HG02973 (cell line): ENCODE data around the gene EHD2.
"Not testable (repeated sequence)": the region's sequence is repeated elsewhere in the genome, so short reads cannot be mapped to it uniquely, and the experiment has no call there.

Experiments
- ATAC-seq: cut with Tn5 transposase; IDR thresholded peaks from one replicate; pipeline ENCODE4 v1.9.1; 2021; ENCODE audit warnings: moderate library complexity; ENCODE audit not compliant: unreplicated experiment

Gene EHD2

GRCh38 chr19:47745010-47745901 lies 32.0 kb downstream of the EHD2 start, which contains the start of gene NOP53:
Gene NOP53, plus strand, starts transcription at chr19:47745546. Its CDS starts 14 bp downstream, at chr19:47745560.
- ATAC-seq = peak; percentile 60

DNA sequence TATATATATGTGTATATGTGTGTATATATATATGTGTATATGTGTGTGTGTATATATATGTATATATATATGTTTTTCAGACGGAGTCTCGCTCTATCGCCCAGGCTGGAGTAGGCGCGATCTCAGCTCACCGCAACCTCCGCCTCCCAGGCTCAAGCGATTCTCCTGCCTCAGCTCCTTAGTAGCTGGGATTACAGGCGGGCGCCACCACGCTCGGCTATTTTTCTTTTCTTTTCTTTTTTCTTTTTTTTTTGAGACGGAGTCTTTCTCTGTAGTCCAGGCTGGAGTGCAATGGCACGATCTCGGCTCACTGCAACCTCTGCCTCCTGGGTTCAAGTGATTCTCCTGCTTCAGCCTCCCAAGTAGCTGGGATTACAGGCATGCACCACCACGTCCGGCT lies 32.9 kb downstream of the EHD2 start:
- not testable (repeated sequence) for ATAC-seq

DNA sequence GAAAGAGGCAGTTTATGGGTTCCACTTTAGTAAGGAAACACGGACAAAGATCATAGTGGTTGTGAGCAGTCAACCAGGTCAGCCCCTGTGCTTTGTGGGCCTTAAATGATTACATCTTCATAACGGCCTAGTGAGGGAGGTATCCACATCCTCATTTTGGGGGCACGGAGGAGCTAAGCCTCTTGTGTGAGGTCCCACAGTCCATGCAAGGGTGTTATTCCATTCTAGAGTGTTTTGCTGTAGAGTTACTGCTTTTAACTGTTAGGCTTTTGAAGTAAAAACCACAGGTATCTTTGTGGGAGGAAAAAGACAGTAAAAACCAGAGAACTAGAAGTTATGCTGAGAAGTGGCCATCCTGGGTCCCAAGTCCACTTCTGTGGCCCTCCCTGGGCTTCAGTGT lies 36.1 kb downstream of the EHD2 start:
- ATAC-seq = no peak

DNA sequence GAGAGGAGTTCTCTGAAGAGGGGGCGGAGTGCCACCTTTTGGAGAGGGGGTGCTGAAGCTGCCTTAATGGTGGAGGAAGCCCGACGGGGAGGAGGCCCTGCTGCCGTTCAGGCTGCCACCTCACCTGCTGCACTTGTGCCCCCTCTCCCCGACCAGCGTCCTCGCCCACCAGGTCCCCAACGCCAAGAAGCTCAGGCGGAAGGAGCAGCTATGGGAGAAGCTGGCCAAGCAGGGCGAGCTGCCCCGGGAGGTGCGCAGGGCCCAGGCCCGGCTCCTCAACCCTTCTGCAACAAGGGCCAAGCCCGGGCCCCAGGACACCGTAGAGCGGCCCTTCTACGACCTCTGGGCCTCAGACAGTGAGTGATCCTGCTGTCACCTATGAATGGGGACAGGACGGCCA lies 37.5 kb downstream of the EHD2 start:
- ATAC-seq = no peak

DNA sequence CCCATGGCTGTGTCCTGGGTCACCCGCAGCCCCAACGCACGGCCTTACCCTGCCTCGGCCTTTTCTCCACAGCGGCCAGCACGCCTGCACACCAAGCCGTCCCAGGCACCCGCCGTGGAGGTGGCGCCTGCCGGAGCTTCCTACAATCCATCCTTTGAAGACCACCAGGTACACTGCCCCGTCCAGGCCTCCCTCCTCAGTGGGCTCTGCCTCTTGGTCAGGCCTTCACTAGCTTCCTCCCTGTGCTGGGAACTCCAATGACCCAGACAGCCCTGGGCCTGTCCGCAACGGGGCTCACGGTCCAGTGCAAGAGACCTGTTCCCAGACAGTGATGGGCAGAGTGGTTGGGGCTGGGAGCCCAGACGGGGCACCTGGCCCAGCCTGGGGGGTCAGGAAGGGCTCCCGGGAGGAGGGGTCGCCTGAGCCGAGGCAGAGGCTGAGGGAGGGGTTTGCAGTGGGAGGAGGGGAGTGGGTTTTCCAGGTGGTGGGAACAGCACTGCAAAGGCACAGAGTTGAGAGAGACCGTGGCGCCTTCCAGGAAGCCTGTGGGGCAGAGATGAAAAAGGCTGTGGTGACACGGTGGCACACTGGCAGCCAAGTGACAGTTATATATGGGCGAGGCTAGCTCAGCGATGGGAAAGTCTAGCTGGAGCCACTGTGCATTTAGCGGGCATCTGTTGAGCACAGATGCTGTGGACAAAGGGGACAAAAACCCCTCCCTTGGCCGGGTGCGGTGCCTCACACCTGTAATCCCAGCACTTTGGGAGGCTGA lies 39.4 kb downstream of the EHD2 start:
- no peak for ATAC-seq

DNA sequence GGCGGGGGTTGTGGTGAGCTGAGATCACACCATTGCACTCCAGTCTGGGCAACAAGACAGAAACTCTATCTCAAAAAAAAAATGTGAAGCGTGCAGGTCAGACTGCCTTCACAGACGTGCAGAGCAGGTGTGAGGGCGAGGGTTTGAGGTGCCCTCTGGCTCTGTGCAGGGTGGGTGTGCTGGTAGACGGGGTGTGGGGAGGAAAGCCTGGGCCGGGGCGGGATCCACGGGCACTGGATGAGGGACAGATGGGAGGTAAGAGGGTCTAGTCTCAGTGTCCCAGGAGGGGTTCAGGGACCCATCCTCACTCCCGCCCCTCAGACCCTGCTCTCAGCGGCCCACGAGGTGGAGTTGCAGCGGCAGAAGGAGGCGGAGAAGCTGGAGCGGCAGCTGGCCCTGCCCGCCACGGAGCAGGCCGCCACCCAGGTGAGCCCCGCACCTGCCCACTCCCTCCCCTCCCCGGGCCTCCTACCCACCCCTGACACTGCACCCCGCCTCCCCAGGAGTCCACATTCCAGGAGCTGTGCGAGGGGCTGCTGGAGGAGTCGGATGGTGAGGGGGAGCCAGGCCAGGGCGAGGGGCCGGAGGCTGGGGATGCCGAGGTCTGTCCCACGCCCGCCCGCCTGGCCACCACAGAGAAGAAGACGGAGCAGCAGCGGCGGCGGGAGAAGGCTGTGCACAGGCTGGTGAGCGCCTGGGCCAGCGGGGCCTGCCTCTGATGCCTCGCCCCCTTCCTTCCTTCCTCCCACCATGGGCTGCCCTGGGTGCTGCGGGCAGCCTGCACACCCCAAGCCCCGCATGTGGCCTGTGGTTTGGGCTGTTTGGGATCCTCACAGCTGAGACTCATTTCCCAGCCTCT lies 41.2 kb downstream of the EHD2 start:
- no peak for ATAC-seq

DNA sequence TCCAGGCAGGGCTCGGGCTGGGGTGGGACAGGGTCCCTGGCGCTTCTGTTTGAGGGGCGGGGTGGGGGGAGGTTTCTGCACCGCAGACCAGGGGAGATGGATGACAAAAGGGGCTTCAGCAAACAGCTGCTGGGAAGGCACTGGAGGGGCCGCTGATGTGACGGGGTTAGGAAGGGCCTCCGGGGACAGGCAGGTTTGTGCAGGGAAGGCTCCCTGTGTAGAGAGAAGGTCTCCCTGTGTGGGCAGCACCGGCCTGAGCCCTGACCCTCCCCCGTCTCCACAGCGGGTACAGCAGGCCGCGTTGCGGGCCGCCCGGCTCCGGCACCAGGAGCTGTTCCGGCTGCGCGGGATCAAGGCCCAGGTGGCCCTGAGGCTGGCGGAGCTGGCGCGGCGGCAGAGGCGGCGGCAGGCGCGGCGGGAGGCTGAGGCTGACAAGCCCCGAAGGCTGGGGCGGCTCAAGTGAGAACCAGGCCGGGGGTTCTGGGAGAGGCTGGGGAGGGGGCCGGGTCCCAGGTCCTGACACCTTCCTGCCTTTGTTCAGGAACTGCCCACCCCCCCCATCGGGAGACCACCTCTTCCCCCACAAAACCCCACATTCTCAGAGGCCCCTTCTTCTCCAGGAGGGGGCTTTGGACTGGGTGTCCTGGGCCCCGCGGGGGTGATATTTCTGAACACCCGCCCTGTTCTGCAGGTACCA lies 42.0 kb downstream of the EHD2 start:
- ATAC-seq = no peak

GRCh38 chr19:47755762-47756626 lies 42.8 kb downstream of the EHD2 start:
- ATAC-seq = no peak

DNA sequence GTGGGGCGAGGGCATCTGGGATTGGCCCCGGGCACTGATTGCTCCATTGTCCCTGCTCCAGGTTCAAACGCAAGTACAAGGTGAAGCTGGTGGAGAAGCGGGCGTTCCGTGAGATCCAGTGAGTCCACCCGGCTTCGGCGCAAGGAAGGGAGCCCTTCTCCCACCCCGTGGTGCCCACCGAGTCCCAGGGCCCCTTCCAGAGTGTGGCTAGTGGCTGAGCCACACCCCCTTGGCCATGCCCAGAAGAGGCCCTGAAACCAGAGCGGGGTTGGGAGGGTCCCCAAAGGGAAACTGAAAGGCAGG lies 43.4 kb downstream of the EHD2 start:
- ATAC-seq = no peak

DNA sequence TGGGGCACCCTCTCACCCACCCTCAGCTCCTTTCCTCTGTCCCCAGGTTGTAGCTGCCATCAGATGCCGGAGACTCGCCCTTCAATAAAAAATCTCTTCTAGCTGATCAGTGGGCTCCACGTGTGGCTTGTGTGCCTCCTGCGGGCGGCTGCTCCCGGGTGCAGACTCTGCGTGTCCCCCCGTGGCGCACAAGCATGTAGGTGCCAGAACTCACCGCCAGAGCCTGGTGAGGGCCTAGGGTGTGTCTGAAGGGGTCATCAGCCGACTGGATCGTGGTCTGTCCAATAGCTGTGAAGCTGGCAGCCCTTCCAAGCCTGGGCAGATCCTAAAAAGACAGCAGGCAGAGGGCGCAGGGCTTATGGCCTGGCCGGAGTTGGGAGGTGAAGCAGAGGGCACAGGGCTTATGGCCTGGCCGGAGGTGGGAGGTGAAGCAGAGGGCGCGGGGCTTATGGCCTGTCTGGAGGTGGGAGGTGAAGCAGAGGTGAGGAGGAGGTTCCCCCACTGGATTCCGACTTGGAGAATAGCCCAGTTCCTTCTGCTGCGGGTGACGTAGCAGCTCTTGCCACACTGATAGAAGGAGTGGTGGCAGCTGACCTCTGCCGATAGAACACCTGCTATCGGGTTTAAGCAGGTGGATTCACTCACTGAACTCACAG lies 43.9 kb downstream of the EHD2 start:
- ATAC-seq = no peak

GRCh38 chr19:47757617-47758442 lies 44.6 kb downstream of the EHD2 start:
- ATAC-seq = no peak

GRCh38 chr19:47758443-47758804 lies 45.2 kb downstream of the EHD2 start:
- no peak for ATAC-seq

GRCh38 chr19:47760632-47760999 lies 47.4 kb downstream of the EHD2 start:
- no peak for ATAC-seq

DNA sequence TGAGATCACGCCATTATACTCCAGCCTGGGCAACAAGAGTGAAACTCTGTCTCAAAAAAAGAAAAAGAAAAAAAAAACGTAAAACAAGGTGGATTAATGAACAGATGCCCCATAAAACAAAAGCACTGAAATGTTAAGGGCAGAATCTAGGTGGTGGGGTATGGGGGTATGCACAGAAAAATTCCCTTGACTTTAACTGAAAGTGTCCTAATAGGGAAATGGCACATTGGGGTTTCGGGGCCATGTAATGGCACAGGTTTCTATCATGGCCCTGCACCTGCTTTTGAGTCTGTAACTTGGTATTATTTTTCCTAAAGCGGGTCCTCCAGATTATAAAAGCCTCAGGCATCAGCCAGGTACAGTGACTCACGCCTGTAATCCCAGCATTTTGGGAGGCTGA lies 48.3 kb downstream of the EHD2 start:
- ATAC-seq = no peak

GRCh38 chr19:47762151-47762550 lies 48.9 kb downstream of the EHD2 start:
- no peak for ATAC-seq

GRCh38 chr19:47762615-47763308 lies 49.5 kb downstream of the EHD2 start:
- ATAC-seq = no peak

DNA sequence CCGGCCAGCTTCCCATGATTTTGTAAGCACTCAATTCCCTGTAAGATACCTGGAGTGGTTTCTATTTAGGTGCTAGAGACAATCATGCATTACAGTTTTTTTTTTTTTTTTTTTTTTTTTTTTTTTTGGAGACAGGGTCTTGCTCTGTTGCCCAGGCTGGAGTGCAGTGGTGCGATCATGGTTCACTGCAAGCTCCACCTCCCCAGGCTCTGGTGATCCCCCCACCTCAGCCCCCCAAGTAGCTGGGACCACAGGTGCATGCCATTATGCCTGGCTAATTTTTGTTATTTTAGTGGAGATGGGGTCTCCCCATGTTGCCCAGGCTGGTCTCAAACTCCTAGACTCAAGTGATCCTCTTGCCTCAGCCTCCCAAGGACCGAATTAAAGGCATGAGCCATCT lies 51.5 kb downstream of the EHD2 start:
- ATAC-seq = not testable (repeated sequence)
